HUDEP-2 (cell line): ENCODE measurements around the gene HHIP.
"Not testable (repeated sequence)": the region's sequence is repeated elsewhere in the genome, so short reads cannot be mapped to it uniquely, and the experiment has no call there.

Experiments
- DNase-seq, 76 experiments: peaks; one replicate each; lab custom pipeline; 2025; ENCODE audit not compliant: unreplicated experiment in 76 of 76; lab: John Stamatoyannopoulos, UW

Gene HHIP

DNA sequence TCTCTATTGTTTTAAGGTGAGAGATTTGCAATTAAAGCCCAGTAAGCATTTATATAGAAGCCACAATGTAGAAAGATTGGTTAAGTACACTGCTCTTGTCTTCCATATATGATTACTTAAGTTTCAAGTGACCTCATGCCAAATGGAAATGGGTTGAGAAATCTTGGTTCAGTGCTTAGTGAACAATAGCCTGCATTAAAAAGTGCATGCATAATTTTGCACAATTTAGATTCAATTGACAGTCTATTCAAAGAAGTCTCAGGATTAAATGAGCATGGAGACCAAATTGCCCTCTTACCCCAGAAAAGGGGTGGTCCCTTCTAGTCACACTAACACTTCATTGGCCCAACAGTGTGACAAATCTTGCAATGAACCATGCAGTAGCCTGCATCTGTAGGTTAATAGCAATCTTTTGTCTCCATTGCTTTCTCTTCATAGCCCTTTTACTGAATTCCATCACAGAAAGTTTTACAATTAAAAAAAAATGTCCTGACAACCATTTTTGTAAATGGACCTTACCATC lies 93.6 kb downstream of the HHIP start:
- no peak for DNase-seq

DNA sequence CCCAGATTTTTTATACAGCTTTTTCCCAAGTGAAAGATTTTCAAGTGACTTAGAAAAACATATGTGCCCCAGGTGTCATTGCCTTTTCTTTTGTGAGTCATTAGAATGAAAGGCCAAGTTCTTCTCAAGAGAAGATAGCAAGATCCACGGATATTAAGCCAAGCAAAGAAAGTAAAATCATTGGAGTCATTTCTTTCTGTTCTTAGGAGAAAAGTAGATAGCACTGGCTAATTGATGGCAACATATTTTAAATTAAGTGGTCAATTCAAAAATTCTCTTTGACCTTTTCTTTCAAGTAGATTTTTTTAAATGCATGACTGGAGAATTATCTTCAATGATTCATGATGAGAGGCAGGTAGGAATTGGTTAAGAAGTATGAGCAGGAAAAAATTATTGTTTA lies 94.4 kb downstream of the HHIP start:
- DNase-seq = no peak

DNA sequence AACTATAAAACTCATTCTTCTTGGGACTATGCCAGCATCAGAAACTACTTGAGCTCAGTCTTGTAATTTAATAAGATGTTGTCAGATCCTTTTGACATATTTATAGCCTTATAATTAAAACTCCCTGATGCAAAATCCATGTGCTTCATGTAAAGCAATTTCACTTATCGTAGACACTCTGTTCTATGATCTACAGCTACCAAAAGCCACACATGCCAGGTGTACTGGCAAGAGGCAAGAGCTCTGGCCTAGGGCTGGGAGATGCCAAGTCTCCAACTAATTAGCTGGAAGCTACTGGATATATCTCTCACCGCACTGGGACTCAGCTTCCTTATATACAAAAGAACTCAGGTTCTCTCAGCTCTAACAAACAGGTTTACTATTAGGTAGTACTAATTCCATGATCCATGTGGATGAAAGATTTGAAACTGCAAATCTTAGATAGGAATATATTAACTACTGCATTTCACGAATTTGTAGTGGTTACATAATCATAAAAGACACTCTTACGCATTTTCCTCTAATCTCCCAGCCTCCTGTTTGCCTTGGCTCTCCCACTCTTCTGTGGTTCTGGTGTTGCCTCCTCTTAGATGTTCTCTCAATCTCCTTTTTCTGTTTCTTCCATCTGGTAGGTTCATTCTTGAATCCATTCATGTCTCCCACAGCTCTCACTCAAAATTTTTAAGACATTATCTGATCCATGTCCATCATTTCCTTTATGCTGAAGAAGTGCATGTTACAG lies 103.0 kb downstream of the HHIP start:
- no peak for DNase-seq

DNA sequence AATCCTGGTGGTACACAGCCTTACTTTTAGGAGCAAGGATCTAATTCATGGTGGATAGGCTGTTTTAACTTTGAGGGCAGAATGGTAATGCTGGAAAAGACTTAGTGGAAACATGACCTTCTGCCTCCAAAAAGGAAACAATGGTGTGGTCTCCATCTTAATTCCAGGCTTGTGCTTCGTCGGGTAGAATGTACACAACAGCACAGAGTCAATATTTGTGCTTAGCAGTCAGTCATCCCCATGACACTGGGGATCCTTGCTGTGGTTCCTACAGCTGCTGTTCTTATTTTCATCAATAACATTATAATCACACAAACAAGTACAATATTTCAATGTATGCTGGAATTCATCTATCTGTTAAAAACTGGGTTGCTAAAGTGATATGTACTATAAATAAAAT lies 104.4 kb downstream of the HHIP start:
- DNase-seq = no peak

DNA sequence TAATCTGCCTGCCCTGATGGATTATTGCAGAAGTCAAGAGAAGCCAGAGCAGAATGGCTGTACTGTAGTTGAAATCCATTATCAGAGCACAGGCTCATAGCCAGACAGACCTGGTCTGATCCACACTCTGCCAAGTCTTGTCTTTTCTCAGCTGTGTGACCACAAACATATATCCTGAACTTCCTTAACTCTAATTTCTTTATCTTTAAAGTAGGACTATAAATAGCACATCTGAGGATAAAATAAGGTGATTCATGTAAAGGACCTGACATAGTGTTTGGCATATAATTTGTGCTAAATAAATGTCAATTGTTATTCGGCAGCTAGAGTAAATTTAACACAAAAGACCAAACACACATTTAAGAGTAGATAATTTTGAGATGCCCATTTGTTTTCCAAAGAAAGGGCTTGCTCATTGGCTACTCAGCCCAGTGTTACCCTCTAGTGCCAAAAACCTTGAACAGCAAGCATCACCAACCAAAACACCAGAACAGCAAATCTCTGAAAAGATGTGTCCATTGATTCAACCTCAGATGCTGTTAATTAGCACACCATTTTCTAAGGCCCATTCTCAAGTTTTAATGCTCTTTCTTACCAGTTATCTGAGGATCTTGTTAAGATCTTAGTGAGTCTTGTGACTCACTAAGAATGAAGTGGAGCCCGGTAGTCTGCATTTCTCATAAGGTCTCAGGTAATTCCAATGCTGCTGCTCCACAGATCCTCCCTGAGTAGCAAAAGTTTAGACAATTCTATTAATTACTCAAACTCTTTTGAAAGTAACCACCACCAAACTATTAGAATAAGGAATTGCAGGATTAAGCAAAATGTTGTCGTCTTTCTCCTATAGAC lies 108.8 kb downstream of the HHIP start:
- peak in 5 of 76 experiments; percentile 1 to 41 (median 3) for DNase-seq

DNA sequence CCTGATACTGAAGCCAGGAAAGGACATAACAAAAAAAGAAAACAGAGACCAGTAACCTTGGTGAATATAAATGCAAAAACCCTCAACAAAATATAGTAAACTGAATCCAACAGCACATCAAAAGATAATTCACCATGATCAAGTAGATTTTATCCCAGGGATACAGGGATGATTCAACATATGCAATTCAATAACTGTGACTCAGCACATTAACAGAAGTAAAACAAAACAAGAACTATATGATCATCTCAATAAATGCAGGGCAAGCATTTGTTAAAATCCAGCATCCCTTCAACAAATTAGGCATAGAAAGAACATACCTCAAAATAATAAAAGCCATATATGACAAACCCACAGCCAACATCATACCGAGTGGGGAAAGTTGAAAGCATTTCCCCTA lies 112.0 kb downstream of the HHIP start:
- no peak for DNase-seq

DNA sequence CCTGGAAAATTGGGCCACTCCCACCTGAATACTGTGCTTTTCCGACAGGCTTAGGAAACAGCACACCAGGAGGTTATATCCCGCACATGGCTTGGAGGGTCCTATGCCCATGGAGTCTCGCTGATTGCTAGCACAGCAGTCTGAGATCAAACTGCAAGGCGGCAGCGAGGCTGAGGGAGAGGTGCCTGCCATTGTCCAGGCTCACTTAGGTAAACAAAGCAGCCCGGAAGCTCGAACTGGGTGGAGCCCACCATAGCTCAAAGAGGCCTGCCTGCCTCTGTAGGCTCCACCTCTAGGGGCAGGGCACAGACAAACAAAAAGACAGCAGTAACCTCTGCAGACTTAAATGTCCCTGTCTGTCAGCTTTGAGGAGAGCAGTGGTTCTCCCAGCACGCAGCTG lies 122.9 kb downstream of the HHIP start:
- DNase-seq = not testable (repeated sequence)

DNA sequence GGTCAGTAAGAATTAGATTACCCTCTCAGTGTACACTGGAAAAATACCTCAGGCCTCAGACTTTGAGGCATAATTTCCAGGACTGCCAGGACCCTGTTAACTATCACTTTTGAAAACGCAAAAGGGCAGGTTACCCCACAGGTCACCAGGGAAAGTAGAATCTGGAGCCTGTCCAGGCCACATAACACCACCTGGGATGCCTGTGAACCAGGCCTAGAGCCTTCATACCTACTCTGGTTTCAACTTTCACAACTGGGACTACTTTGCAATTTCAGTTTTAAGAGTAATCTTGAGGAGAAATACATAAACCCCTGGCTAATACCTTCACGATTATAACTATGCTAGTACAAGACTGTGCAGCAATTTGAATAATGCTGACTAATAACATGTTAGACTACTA lies 132.4 kb downstream of the HHIP start:
- no peak for DNase-seq

DNA sequence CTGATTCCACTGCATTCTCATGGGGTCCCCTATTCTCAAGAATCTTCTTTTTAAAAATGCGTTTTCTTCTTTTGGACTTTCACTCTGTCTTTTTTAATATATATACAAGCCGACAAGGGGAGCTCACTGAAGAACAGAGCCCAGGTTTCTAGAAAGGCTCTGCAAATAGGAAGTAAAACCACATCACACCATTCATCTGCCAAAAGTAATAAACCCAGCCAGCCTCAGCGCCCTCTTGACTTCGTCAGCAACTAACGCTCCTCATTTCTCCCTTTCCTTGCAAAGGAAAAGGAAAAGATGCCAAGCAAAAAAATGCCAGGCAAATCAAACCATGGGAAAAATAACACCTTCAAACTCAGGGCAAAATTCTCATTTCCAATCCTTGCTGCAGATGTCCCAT lies 136.4 kb downstream of the HHIP start:
- DNase-seq = no peak

DNA sequence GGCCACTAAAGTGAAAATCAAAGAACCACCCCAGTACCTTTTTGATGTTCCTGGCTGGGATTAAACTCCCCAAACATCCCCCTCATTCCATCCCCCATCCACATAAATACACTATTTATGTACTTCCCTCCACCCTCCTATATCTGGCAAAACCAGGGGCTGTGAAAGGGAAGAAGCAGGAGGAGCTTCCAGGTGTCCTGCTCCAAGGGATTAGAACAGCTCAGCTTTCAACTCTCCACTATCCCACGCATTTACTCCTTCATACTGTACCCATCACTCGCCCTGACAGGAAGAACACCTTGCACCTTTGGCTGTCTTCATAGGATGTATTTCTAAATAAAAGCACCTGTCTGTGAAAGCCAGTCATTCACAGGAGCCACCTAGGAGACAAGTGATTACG lies 140.0 kb downstream of the HHIP start:
- DNase-seq = no peak

DNA sequence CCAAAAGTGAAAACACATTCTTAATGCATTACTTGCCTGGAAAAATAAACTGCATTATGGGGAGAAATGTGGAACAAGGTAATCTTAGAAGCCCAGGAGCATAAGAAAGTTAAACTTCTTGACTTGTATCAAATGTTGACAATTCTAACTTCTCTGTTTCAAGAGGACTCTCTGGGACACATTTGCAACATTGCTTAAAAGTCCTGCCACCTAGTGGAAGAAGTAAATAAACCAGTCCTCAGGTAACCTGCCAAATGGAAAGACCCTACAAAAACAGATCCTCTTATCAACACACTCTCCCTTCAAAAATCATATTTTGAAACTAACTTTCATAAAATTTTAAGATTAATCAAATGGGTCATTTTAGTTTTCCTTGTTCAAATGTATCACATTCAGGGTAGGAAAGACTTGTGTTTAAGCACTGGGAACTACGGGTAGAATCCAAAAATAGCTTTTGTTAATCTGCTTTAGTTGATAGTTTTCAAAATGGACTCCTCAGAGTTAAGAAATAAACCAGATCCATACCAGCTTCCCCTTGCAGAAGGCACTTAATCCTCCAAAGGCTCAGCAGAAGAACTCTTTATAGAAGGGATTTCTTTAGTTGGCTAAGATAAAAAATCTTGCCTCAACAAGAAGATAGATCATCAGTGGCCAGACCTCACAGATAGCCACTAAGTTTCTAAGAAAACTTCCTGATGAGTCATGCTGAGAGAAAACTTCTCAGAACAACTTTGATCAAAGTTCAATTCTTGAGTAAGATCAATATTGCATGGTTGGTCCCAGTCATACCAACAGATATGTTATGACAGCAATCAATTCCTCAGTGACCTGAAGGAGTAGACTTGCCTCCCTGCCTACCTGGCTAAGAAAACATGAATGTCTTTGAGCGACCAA lies 141.7 kb downstream of the HHIP start:
- DNase-seq = peak in 10 of 76 experiments; percentile 2 to 25 (median 4)

DNA sequence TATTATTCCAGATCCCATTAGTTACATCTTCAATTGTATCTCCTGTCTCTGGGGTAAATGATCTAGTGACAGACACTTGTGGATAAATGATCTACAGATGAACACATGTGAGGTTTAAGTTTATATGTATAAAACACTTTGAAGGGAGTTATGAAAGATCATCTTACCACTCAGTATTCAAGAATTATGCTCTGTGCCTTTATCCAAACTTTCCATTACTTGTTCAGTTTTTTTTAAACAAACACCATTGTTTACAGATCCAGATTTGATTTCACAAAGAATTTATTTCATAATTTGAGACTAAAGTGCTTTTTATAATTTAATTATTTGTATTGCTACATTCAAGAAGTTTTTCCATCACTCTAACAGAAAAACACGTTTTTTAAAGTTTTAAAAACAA lies 142.5 kb downstream of the HHIP start:
- no peak for DNase-seq

DNA sequence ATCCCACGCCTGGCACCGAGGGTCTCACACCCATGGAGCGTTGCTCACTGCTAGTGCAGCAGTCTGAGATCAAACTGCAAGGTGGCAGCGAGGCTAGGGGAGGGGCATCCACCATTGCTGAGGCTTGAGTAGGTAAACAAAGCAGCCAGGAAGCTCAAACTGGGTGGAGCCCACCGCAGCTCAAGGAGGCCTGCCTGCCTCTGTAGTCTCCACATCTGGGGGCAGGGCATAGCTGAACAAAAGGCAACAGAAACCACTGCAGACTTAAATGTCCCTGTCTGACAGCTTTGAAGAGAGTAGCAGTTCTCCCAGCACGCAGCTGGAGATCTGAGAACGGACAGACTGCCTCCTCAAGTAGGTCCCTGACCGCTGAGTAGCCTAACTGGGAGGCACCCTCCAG lies 146.0 kb downstream of the HHIP start:
- DNase-seq = not testable (repeated sequence)
